ENCODE data around the gene PSMC4. TPM values are rescaled to one million over a fixed set of nuclear protein-coding genes. Genes with fewer than 3 reads are reported as not detected.

PSMC4 gene
- total and polyA plus RNA-seq, 2 experiments from 2014 or later, result 113 to 137 TPM

DNA sequence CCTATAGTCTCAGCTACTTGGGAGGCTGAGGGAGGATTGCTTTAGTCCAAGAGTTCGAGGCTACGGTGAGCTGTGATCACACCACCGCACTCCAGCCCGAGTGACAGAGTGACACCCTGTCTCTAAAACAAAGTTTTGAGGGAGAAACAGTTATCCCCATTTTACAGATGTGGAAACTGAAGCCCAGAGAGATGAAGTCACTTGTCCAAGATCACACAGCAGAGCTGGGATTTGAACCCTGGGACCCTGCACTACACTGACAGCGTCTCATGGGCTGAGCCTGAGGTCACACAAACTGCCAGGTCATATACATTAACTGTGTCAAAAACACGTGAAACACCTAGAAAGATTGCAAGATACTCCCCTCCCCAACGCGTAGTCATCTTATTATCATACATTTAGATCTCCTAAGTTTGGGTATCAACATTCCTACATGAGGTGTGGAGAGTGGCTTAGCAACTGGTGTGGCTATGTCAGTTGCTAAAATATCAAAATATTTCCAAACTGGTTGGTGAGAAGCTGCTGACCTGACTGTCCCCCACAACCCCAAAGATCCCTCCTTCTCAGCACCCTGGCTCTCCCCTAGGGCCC is 44.7 kb upstream of the PSMC4 start:
- H3K4me1 ChIP-seq (ENCODE audit: insufficient read depth), result no peaks in the 10 kb centered on the region
- no peak for TF ChIP-seq EZH2phosphoT487 (IDR thresholded peaks at IDR 0.05; ENCODE audit: insufficient read depth, low read depth)
- no peak for TF ChIP-seq EZH2 (IDR thresholded peaks at IDR 0.05; ENCODE audit: insufficient read depth, poor library complexity, severe bottlenecking)
- H3K9ac ChIP-seq, result no peak overlapping the region
- H3K9me3 ChIP-seq (ENCODE audit: low read depth), result no peaks in the 10 kb centered on the region
- no peak overlapping the region for H2AFZ ChIP-seq
- H3K79me2 ChIP-seq (ENCODE audit: insufficient read depth), result no peaks in the 10 kb centered on the region
- no peaks in the 10 kb centered on the region for H3K36me3 ChIP-seq (ENCODE audit: low read depth)
- no peaks in the 10 kb centered on the region for H3K9me2 ChIP-seq (ENCODE audit: insufficient read depth)
- H3F3A ChIP-seq (ENCODE audit: insufficient read depth), result no peaks in the 10 kb centered on the region
- in situ Hi-C loops (cut with MboI), result no loop called here
- no peak overlapping the region for H3K27ac ChIP-seq
- 51 to 52% methylated on average over 8 of the region's 8 CpGs for WGBS, 2 experiments (ENCODE audit: low coverage in 1 of 2, low lambda C conversion rate in 2 of 2, missing lambda C conversion rate in 2 of 2)
- no peak overlapping the region for H3K4me3 ChIP-seq
- no peak overlapping the region for H3K4me2 ChIP-seq (ENCODE audit: unreplicated experiment)
- no peaks in the 10 kb centered on the region for H4K20me1 ChIP-seq (ENCODE audit: insufficient read depth)
- DNase-seq, result no peak
- H3K27me3 ChIP-seq (replicated peaks; ENCODE audit: insufficient read depth), result no peaks in the 10 kb centered on the region

DNA sequence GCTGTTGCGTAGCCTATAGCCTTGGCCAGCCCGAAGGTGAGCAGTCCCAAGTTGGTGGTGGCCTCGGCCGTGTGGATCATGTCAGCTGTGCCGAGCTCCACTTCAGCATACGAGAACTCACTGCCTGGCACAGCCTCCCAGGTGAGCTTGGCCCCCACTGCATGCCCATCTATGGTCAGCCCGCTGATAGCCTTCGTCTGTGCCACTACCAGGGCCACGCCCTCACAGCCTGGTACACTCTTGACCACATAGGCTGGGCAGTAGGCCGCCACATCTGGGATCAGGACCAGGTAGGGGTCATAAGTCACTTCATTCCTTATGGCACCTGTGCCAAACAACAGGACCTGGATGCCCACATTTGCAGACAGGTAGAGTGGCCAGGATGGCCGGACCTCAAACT is 43.9 kb upstream of the PSMC4 start:
- DNase-seq, result no peak
- Histone ChIP-seq H3K27ac (no peak overlapping the region), H3K79me2 (ENCODE audit: insufficient read depth) (no peaks in the 10 kb centered on the region), H3K4me2 (ENCODE audit: unreplicated experiment) (no peak overlapping the region), H3K27me3 (replicated peaks; ENCODE audit: insufficient read depth) (no peaks in the 10 kb centered on the region), H3K36me3 (ENCODE audit: low read depth) (no peaks in the 10 kb centered on the region), H3K4me3 (no peak overlapping the region), H3K9ac (no peak overlapping the region), H2AFZ (no peak overlapping the region), H3K9me3 (ENCODE audit: low read depth) (no peaks in the 10 kb centered on the region), H4K20me1 (ENCODE audit: insufficient read depth) (no peaks in the 10 kb centered on the region), H3F3A (ENCODE audit: insufficient read depth) (no peaks in the 10 kb centered on the region), H3K9me2 (ENCODE audit: insufficient read depth) (no peaks in the 10 kb centered on the region), H3K4me1 (ENCODE audit: insufficient read depth) (no peaks in the 10 kb centered on the region)
- in situ Hi-C loops (cut with MboI), result no loop called here
- TF ChIP-seq EZH2 (IDR thresholded peaks at IDR 0.05; ENCODE audit: insufficient read depth, poor library complexity, severe bottlenecking) (no peak), EZH2phosphoT487 (IDR thresholded peaks at IDR 0.05; ENCODE audit: insufficient read depth, low read depth) (no peak)
- WGBS, 2 experiments (ENCODE audit: low coverage in 1 of 2, low lambda C conversion rate in 2 of 2, missing lambda C conversion rate in 2 of 2), result 64 to 66% methylated on average over 11 of the region's 11 CpGs

- in situ Hi-C loops (cut with MboI), result no loop called here
- TF ChIP-seq EZH2 (IDR thresholded peaks at IDR 0.05; ENCODE audit: insufficient read depth, poor library complexity, severe bottlenecking), result no peak
- TF ChIP-seq EZH2phosphoT487 (IDR thresholded peaks at IDR 0.05; ENCODE audit: insufficient read depth, low read depth), result no peak
- H3K4me1 ChIP-seq (ENCODE audit: insufficient read depth), result no peaks in the 10 kb centered on the region
Measured at GRCh38 chr19:39927524-39928356, 43.2 kb upstream of the PSMC4 start.

GRCh38 chr19:39928357-39928725 is 42.6 kb upstream of the PSMC4 start:
- TF ChIP-seq EZH2 (IDR thresholded peaks at IDR 0.05; ENCODE audit: insufficient read depth, poor library complexity, severe bottlenecking) (no peak), EZH2phosphoT487 (IDR thresholded peaks at IDR 0.05; ENCODE audit: insufficient read depth, low read depth) (no peak)
- in situ Hi-C loops (cut with MboI), result no loop called here
- Histone ChIP-seq H2AFZ (no peak overlapping the region), H3F3A (ENCODE audit: insufficient read depth) (no peaks in the 10 kb centered on the region), H3K36me3 (ENCODE audit: low read depth) (no peaks in the 10 kb centered on the region), H3K9me3 (ENCODE audit: low read depth) (no peaks in the 10 kb centered on the region), H3K79me2 (ENCODE audit: insufficient read depth) (no peaks in the 10 kb centered on the region), H3K27me3 (replicated peaks; ENCODE audit: insufficient read depth) (no peaks in the 10 kb centered on the region), H4K20me1 (ENCODE audit: insufficient read depth) (no peaks in the 10 kb centered on the region), H3K4me2 (ENCODE audit: unreplicated experiment) (no peak overlapping the region), H3K27ac (no peak overlapping the region), H3K9ac (no peak overlapping the region), H3K4me1 (ENCODE audit: insufficient read depth) (no peaks in the 10 kb centered on the region), H3K4me3 (no peak overlapping the region), H3K9me2 (ENCODE audit: insufficient read depth) (no peaks in the 10 kb centered on the region)
- 31 to 38% methylated on average over 3 of the region's 3 CpGs for WGBS, 2 experiments (ENCODE audit: low coverage in 1 of 2, low lambda C conversion rate in 2 of 2, missing lambda C conversion rate in 2 of 2)
- no peak for DNase-seq

More at GRCh38 chr19:39927524-39928356, 43.2 kb upstream of the PSMC4 start:
- no peaks in the 10 kb centered on the region for H4K20me1 ChIP-seq (ENCODE audit: insufficient read depth)
- no peaks in the 10 kb centered on the region for H3K9me2 ChIP-seq (ENCODE audit: insufficient read depth)
- H3K9me3 ChIP-seq (ENCODE audit: low read depth), result no peaks in the 10 kb centered on the region
- no peak overlapping the region for H3K27ac ChIP-seq
- WGBS, 2 experiments (ENCODE audit: low coverage in 1 of 2, low lambda C conversion rate in 2 of 2, missing lambda C conversion rate in 2 of 2), result 59 to 61% methylated on average over 23 of the region's 23 CpGs
- no peaks in the 10 kb centered on the region for H3F3A ChIP-seq (ENCODE audit: insufficient read depth)
- no peak overlapping the region for H2AFZ ChIP-seq
- no peaks in the 10 kb centered on the region for H3K27me3 ChIP-seq (replicated peaks; ENCODE audit: insufficient read depth)
- H3K4me3 ChIP-seq, result no peak overlapping the region
- H3K9ac ChIP-seq, result no peak overlapping the region
- no peaks in the 10 kb centered on the region for H3K79me2 ChIP-seq (ENCODE audit: insufficient read depth)
- H3K36me3 ChIP-seq (ENCODE audit: low read depth), result no peaks in the 10 kb centered on the region
- no peak overlapping the region for H3K4me2 ChIP-seq (ENCODE audit: unreplicated experiment)
- DNase-seq, result no peak

All from GM23248 (cell line).